Measurements from ENCODE around the gene ENOX1. TPM values are rescaled to one million over a fixed set of nuclear protein-coding genes. Genes with fewer than 3 reads are reported as not detected.

Gene ENOX1
- total RNA-seq, 1 donor: 2.2 TPM

DNA sequence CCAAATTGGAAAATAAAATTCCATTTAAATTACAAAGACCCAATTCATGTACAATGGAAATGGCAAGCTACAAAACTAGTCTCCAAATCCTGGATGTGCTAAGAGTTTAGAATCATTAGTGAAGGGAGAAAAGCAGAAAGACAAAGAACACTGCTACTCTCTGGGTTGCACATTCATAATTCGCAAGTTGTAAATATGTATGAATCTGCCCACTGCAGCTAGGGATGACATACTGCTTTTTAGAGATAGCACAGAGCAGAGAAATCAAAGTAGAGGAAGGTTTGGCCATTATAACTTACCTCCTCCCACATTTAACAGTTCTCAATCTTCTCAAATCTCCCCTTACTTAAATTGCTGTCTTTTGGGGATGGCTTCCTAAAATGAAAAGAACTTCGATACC is 231.1 kb downstream of the ENOX1 start:
- no peak overlapping the region for H3K4me3 ChIP-seq (ENCODE audit: low read depth, low read length)
- no peak for TF ChIP-seq CTCF (IDR thresholded peaks at IDR 0.05; ENCODE audit: insufficient read depth, low read depth, low read length)
- DNase-seq (ENCODE audit: low read depth): no peak

DNA sequence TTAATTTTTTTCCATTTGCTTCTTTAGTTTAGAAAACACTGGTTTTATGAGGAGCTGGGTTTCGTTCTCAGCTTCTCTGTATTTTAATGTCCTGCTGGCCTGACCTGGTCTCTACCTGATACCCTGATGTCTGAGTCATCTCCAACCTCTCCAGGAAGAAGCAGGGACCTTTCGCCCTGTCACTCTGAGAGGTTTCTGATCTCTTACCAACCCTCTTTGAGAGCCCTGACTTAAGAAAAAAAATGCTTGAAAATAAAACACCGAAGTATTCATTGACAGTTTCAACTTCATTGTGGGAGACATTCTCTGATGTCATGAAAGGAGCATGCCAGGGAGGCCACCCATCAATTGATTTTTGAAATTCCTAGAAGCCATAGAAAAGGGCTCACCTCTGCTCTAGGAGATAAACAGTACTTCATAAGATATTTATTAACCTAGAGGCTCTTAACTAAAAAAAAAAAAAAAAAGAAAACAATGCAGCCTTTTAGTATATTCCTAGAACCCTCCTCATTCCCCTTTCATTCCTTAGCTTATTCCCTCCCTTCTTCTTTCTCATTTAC is 234.8 kb downstream of the ENOX1 start:
- no peak for TF ChIP-seq CTCF (IDR thresholded peaks at IDR 0.05; ENCODE audit: insufficient read depth, low read depth, low read length)
- no peak overlapping the region for H3K4me3 ChIP-seq (ENCODE audit: low read depth, low read length)
- DNase-seq (ENCODE audit: low read depth): no peak

- no peak for DNase-seq (ENCODE audit: low read depth)
- H3K4me3 ChIP-seq (ENCODE audit: low read depth, low read length): no peak overlapping the region
- TF ChIP-seq CTCF (IDR thresholded peaks at IDR 0.05; ENCODE audit: insufficient read depth, low read depth, low read length): no peak
Observed at GRCh38 chr13:43546816-43547215, 240.0 kb downstream of the ENOX1 start.

- no peak for TF ChIP-seq CTCF (IDR thresholded peaks at IDR 0.05; ENCODE audit: insufficient read depth, low read depth, low read length)
- peak; percentile 16 for DNase-seq (ENCODE audit: low read depth)
- H3K4me3 ChIP-seq (ENCODE audit: low read depth, low read length): no peak overlapping the region
Observed at GRCh38 chr13:43546251-43546650, 240.5 kb downstream of the ENOX1 start.

GRCh38 chr13:43545317-43545874 is 241.4 kb downstream of the ENOX1 start:
- peak; percentile 71 for DNase-seq (ENCODE audit: low read depth)
- H3K4me3 ChIP-seq (ENCODE audit: low read depth, low read length): no peak overlapping the region
- TF ChIP-seq CTCF (IDR thresholded peaks at IDR 0.05; ENCODE audit: insufficient read depth, low read depth, low read length): no peak

DNA sequence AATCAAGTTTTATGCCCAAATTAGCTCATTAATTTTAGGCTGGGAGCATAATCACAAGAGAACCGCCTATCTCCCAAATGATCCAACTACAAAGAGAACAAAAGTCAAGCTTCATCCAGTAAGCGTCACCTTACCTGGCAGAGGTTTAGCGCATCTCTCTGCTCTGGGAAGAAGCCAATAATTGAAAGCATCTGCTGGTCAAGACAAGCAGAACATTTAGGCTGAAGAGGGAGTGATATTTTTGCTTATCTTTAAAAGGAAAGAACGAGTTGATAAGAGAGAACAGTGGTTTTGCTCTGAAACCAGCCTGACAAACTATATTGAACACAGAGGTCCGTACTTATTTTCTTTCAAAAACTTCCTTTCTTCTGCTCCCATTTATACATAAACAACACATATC is 242.1 kb downstream of the ENOX1 start:
- TF ChIP-seq CTCF (IDR thresholded peaks at IDR 0.05; ENCODE audit: insufficient read depth, low read depth, low read length): no peak
- no peak overlapping the region for H3K4me3 ChIP-seq (ENCODE audit: low read depth, low read length)
- DNase-seq (ENCODE audit: low read depth): no peak

DNA sequence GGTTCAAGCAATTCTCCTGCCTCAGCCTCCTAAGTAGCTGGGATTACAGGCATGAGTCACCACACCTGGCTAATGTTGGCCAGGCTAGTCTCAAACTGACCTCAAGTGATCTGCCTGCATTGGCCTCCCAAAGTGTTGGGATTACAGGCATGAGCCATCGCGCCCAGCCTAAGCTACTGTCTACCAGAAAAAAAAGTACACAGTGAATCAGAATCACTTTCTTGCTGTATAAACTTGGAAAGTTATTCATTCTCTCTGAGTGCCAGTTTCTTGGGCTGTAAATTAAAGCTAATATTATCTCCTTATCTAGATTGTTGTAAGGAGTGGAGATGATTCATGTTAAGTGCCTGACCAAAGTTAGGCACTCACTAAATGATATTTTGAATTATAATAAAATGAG is 242.8 kb downstream of the ENOX1 start:
- no peak for TF ChIP-seq CTCF (IDR thresholded peaks at IDR 0.05; ENCODE audit: insufficient read depth, low read depth, low read length)
- peak; percentile 40 for DNase-seq (ENCODE audit: low read depth)

More for the DNA sequence above, 242.8 kb downstream of the ENOX1 start:
- H3K4me3 ChIP-seq (ENCODE audit: low read depth, low read length): no peak overlapping the region
